HCT116 (cell line): ENCODE data around the gene PTPN4. TPM values are rescaled to one million over a fixed set of nuclear protein-coding genes. Genes with fewer than 3 reads are reported as not detected.

Source experiments
- ATAC-seq: fragments of 200-7000 bp; cut with Tn5 transposase; 2 replicates; pipeline ENCODE4 v1.9.1; 2020; ENCODE audit warnings: mild to moderate bottlenecking, moderate library complexity
- BruUV-seq: library from RNA; stranded (reverse); fragments of 400-500 nt; replicated peaks from 2 replicates; lab custom pipeline; 2021; lab: Mats Ljungman, UMichigan
- CTCF ChIA-PET: fragments of 300-600 bp; sonication (Branson Sonifier 250); formaldehyde crosslinking; loops from one replicate; lab custom pipeline; 2021; ENCODE audit warnings: antibody characterized with exemption; lab: Charles Lee
- POLR2A ChIA-PET: fragments of 300-600, 350-600 bp; sonication (Branson Sonifier 250); formaldehyde crosslinking; loops from one replicate; lab custom pipeline; 2021; ENCODE audit warnings: antibody characterized with exemption; lab: Charles Lee
- RAD21 ChIA-PET, 2 experiments: fragments of 300-600 bp; sonication (Branson Sonifier 250); formaldehyde crosslinking; loops; one replicate each; lab custom pipeline; 2023; ENCODE audit warnings: low total read pairs in 2 of 2; ENCODE audit not compliant: uncharacterized antibody in 2 of 2, unreplicated experiment in 2 of 2, low non-redundant PET in 1 of 2; lab: Charles Lee
- DNase-seq: peaks from one replicate; pipeline ENCODE4 v3.0.0-alpha.2; 2010; ENCODE audit warnings: low read depth, low spot score
- H2AFZ ChIP-seq: fragments of 200-600 bp; shearing (Covaris generic), sonication (generic); 2 replicates; pipeline ENCODE4 v1.6.1; 2017; ENCODE audit warnings: low read depth, mixed run types, mixed read lengths, antibody characterized with exemption, low read length; ENCODE audit not compliant: poor library complexity, severe bottlenecking
- H3K27ac ChIP-seq: 2 replicates; pipeline ENCODE4 v1.5.1; 2012; ENCODE audit warnings: low read depth, low read length
- H3K27me3 ChIP-seq: fragments of 200-600 bp; sonication (generic); 2 replicates; pipeline ENCODE4 v1.6.1; 2016; ENCODE audit warnings: mixed run types, low read length, mixed read lengths; ENCODE audit not compliant: insufficient read depth
- H3K36me3 ChIP-seq, 2 experiments: fragments of 200-500 bp in 1 of 2; fragments of 200-600 bp in 1 of 2; sonication (Bioruptor generic) in 1 of 2; sonication (generic) in 1 of 2; 2 replicates each; pipeline versions ENCODE4 v1.5.1 to v1.6.1; 2014 to 2016; ENCODE audit warnings: low read length in 2 of 2, inconsistent platforms in 1 of 2, mixed read lengths in 1 of 2, mixed run types in 1 of 2; ENCODE audit not compliant: insufficient read depth in 2 of 2, control insufficient read depth in 1 of 2
- H3K4me1 ChIP-seq, 2 experiments: fragments of 200-600 bp in 1 of 2; sonication (generic) in 1 of 2; 2 replicates each; pipeline versions ENCODE4 v1.5.1 to v1.6.1; 2012 to 2017; ENCODE audit warnings: low read length in 2 of 2, inconsistent platforms in 1 of 2, mild to moderate bottlenecking in 1 of 2, mixed read lengths in 1 of 2, mixed run types in 1 of 2, moderate library complexity in 1 of 2; ENCODE audit not compliant: insufficient read depth in 2 of 2, control insufficient read depth in 1 of 2
- H3K4me2 ChIP-seq: fragments of 200-600 bp; sonication (generic); 2 replicates; pipeline ENCODE4 v1.6.1; 2017; ENCODE audit warnings: mixed run types, low read length, mixed read lengths
- H3K4me3 ChIP-seq, 2 experiments: fragments of 200-600 bp in 1 of 2; sonication (generic) in 1 of 2; replicated peaks in 1 of 2; 2 replicates each; pipeline ENCODE4 v1.5.1; 2011 to 2016; ENCODE audit warnings: low read length in 2 of 2, control low read depth in 1 of 2, low read depth in 1 of 2, mild to moderate bottlenecking in 1 of 2, mixed read lengths in 1 of 2, mixed run types in 1 of 2
- H3K79me2 ChIP-seq: fragments of 200-600 bp; sonication (generic); 2 replicates; pipeline ENCODE4 v1.6.1; 2017; ENCODE audit warnings: mild to moderate bottlenecking, mixed run types, low read length, moderate library complexity, mixed read lengths; ENCODE audit not compliant: insufficient read depth
- H3K9ac ChIP-seq: fragments of 200-600 bp; sonication (generic); 2 replicates; pipeline ENCODE4 v1.6.1; 2016; ENCODE audit warnings: low read length, mixed read lengths
- H3K9me2 ChIP-seq: fragments of 200-600 bp; sonication (generic), shearing (Covaris generic); 2 replicates; pipeline ENCODE4 v1.6.1; 2017; ENCODE audit warnings: mixed run types, mild to moderate bottlenecking, moderate library complexity; ENCODE audit not compliant: insufficient read depth
- H3K9me3 ChIP-seq, 2 experiments: fragments of 200-500 bp in 1 of 2; fragments of 200-600 bp in 1 of 2; sonication (Bioruptor generic) in 1 of 2; sonication (generic) in 1 of 2; 2 replicates each; pipeline ENCODE4 v1.6.1; 2014 to 2017; ENCODE audit warnings: low read length in 2 of 2, mixed read lengths in 2 of 2, inconsistent platforms in 1 of 2, low read depth in 1 of 2, mild to moderate bottlenecking in 1 of 2, mixed run types in 1 of 2, moderate library complexity in 1 of 2; ENCODE audit not compliant: control insufficient read depth in 1 of 2, insufficient read depth in 1 of 2
- H4K20me1 ChIP-seq: fragments of 200-600 bp; sonication (generic), shearing (Covaris generic); 2 replicates; pipeline ENCODE4 v1.6.1; 2017; ENCODE audit warnings: mixed run types, mild to moderate bottlenecking, moderate library complexity; ENCODE audit not compliant: insufficient read depth
- EZH2phosphoT487 ChIP-seq: fragments of 200-600 bp; IDR thresholded peaks from 2 replicates; pipeline ENCODE4 v1.6.1; 2018; ENCODE audit warnings: antibody characterized with exemption, borderline replicate concordance
- FOSL1 ChIP-seq: IDR thresholded peaks from 2 replicates; pipeline ENCODE4 v1.6.1; 2012; ENCODE audit warnings: low read depth
- JUND ChIP-seq: IDR thresholded peaks from 2 replicates; pipeline ENCODE4 v1.6.1; 2012
- SIN3A ChIP-seq: IDR thresholded peaks from 2 replicates; pipeline ENCODE4 v1.6.1; 2012; ENCODE audit warnings: low read depth
- TCF7L2 ChIP-seq: IDR thresholded peaks from 2 replicates; pipeline ENCODE4 v1.7.0; 2011; ENCODE audit warnings: borderline replicate concordance, inconsistent platforms; ENCODE audit not compliant: insufficient read depth, insufficient read length; ENCODE audit errors: extremely low read depth
- YY1 ChIP-seq: IDR thresholded peaks from 2 replicates; pipeline ENCODE4 v1.6.1; 2011; ENCODE audit warnings: low read length, low read depth, moderate library complexity, mild to moderate bottlenecking; ENCODE audit not compliant: insufficient replicate concordance; ENCODE audit errors: extremely low read depth
- ZNF274 ChIP-seq: fragments of 200-500 bp; sonication (Bioruptor generic); IDR thresholded peaks from 2 replicates; pipeline ENCODE4 v1.6.1; 2014; ENCODE audit warnings: mild to moderate bottlenecking, low read depth, low read length, inconsistent platforms
- intact Hi-C: fragments of 100-400 bp; cut with micrococcal nuclease; formaldehyde crosslinking; loops from 2 replicates; pipeline ENCODE4 v1.10.0; 2022
- total RNA-seq: library from RNA; stranded (reverse); gene quantifications from one replicate; pipeline ENCODE4 v1.2.1, GENCODE V29; 2021; ENCODE audit not compliant: unreplicated experiment
- TF ChIP-seq, protein P1 (sequence below), 3 experiments: fragments of 200-600 bp in 1 of 3; sonication (generic) in 1 of 3; IDR thresholded peaks in 2 of 3; conservative IDR thresholded peaks in 1 of 3; 2 replicates each; pipeline ENCODE4 v1.5.1; 2012 to 2017; ENCODE audit warnings: low read depth in 2 of 3, low read length in 2 of 3, antibody characterized with exemption in 1 of 3, borderline replicate concordance in 1 of 3, control low read depth in 1 of 3, mild to moderate bottlenecking in 1 of 3, mixed read lengths in 1 of 3, mixed run types in 1 of 3, moderate library complexity in 1 of 3; ENCODE audit not compliant: insufficient read depth in 1 of 3

The PTPN4 gene
- total RNA-seq, 1 experiment from 2014 or later = 38.4 TPM

DNA sequence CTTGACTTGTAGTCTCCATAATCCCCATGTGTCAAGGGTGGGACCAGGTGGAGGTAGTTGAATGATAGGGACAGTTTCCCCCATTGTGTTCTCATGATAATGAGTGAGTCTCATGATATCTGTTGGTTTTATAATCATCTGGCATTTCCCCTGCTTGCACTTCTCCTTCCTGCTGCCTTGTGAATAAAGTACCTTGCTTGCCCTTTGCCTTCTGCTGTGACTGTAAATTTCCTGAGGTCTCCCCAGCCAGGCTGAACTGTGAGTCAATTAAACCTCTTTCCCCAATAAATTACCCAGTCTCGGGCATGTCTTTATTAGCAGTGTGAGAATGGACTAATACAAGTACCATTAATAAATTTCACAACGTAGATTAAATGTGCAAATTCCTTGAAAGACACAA, 150.8 kb downstream of the PTPN4 start:
- Histone ChIP-seq H3K9ac (no peak overlapping the region), H3K9me3 (no peaks in the 10 kb centered on the region), H4K20me1 (no peaks in the 10 kb centered on the region), H3K9me2 (no peaks in the 10 kb centered on the region), H3K36me3 (no peaks in the 10 kb centered on the region), H3K4me3 (no peak overlapping the region), H2AFZ (no peak overlapping the region), H3K27me3 (no peaks in the 10 kb centered on the region), H3K4me1 (no peaks in the 10 kb centered on the region)
- intact Hi-C loops = no loop called here
- CTCF ChIA-PET = no interaction called here
- RAD21 ChIA-PET = no interaction called here
- no peak for TF ChIP-seq ZNF274
- no peak for TF ChIP-seq JUND
- TF ChIP-seq SIN3A = no peak
- no peak for TF ChIP-seq YY1
- TF ChIP-seq FOSL1 = no peak
- TF ChIP-seq, protein P1, sequence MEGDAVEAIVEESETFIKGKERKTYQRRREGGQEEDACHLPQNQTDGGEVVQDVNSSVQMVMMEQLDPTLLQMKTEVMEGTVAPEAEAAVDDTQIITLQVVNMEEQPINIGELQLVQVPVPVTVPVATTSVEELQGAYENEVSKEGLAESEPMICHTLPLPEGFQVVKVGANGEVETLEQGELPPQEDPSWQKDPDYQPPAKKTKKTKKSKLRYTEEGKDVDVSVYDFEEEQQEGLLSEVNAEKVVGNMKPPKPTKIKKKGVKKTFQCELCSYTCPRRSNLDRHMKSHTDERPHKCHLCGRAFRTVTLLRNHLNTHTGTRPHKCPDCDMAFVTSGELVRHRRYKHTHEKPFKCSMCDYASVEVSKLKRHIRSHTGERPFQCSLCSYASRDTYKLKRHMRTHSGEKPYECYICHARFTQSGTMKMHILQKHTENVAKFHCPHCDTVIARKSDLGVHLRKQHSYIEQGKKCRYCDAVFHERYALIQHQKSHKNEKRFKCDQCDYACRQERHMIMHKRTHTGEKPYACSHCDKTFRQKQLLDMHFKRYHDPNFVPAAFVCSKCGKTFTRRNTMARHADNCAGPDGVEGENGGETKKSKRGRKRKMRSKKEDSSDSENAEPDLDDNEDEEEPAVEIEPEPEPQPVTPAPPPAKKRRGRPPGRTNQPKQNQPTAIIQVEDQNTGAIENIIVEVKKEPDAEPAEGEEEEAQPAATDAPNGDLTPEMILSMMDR (IDR thresholded peaks at IDR 0.05 in 2 of 3, conservative IDR thresholded peaks at IDR 0.05 in 1 of 3; ENCODE audit: borderline replicate concordance in 1 of 3, insufficient read depth in 1 of 3, low read depth in 2 of 3, low read length in 2 of 3) = no peak
- no peak for TF ChIP-seq EZH2phosphoT487
- TF ChIP-seq, all 23 proteins: peak for 0
- BruUV-seq = no TSS peak
- H3K79me2 ChIP-seq = no peaks in the 10 kb centered on the region
- ATAC-seq = no peak
- H3K27ac ChIP-seq = no peak overlapping the region
- DNase-seq = no peak
- no peak overlapping the region for H3K4me2 ChIP-seq
- POLR2A ChIA-PET = no interaction called here

DNA sequence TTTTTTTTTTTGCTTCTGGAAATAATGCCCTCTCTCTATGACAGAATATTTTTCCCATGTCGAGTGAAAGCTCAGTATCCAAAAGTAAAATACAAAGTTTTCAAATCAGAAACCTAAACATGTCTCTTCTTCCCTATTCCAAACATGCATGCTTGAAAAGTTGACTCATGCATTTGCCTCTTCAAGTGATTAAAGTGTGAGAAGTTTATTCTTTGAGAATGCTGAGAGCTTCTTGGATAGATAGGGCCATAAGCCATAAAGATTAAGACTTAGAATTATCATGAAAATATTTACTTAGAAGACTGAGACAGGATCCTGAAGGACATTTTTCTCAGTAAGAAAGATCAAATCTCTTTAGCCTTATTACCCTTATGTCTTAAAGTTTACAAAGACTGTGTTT, 154.5 kb downstream of the PTPN4 start:
- H3K9ac ChIP-seq = no peak overlapping the region
- H4K20me1 ChIP-seq = no peaks in the 10 kb centered on the region
- no peak overlapping the region for H2AFZ ChIP-seq
- BruUV-seq = no TSS peak
- no peak for TF ChIP-seq TCF7L2
- H3K79me2 ChIP-seq = no peaks in the 10 kb centered on the region
- H3K9me2 ChIP-seq = no peaks in the 10 kb centered on the region
- DNase-seq = no peak
- intact Hi-C loops = no loop called here
- H3K4me3 ChIP-seq = no peak overlapping the region
- no peak overlapping the region for H3K4me2 ChIP-seq
- CTCF ChIA-PET = no interaction called here
- POLR2A ChIA-PET = no interaction called here
- no peaks in the 10 kb centered on the region for H3K4me1 ChIP-seq
- RAD21 ChIA-PET = no interaction called here
- no peak for ATAC-seq
- no peaks in the 10 kb centered on the region for H3K27me3 ChIP-seq
- no peaks in the 10 kb centered on the region for H3K36me3 ChIP-seq
- no peaks in the 10 kb centered on the region for H3K9me3 ChIP-seq
- no peak overlapping the region for H3K27ac ChIP-seq
